GM12801 (cell line): Measurements from ENCODE around the gene AOPEP.

Experiments used
- TF ChIP-seq, protein P1 (sequence below): IDR thresholded peaks from one replicate; pipeline ENCODE4 v1.5.1; 2011; ENCODE audit warnings: control low read depth; ENCODE audit not compliant: insufficient read length; ENCODE audit errors: extremely low read depth

AOPEP gene

DNA sequence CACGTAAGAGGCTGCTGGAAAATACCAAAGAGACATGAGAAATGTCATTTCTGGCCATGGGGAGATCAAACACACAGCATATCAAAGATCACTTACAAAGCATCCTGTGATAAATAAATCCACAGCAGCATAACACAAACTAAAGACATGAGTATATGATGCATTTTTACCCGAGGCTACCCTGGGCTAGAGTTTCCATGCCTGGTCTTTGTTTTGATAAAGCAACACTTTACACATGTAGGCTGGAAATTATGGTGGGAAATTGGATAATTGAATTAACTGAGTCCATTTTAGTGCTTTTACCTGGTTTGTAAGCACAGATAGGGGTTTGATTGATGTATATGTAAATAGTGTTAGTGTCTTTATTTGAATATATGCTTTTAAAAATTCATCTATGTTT, 288.4 kb downstream of the AOPEP start:
- TF ChIP-seq, protein P1, sequence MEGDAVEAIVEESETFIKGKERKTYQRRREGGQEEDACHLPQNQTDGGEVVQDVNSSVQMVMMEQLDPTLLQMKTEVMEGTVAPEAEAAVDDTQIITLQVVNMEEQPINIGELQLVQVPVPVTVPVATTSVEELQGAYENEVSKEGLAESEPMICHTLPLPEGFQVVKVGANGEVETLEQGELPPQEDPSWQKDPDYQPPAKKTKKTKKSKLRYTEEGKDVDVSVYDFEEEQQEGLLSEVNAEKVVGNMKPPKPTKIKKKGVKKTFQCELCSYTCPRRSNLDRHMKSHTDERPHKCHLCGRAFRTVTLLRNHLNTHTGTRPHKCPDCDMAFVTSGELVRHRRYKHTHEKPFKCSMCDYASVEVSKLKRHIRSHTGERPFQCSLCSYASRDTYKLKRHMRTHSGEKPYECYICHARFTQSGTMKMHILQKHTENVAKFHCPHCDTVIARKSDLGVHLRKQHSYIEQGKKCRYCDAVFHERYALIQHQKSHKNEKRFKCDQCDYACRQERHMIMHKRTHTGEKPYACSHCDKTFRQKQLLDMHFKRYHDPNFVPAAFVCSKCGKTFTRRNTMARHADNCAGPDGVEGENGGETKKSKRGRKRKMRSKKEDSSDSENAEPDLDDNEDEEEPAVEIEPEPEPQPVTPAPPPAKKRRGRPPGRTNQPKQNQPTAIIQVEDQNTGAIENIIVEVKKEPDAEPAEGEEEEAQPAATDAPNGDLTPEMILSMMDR: no peak

DNA sequence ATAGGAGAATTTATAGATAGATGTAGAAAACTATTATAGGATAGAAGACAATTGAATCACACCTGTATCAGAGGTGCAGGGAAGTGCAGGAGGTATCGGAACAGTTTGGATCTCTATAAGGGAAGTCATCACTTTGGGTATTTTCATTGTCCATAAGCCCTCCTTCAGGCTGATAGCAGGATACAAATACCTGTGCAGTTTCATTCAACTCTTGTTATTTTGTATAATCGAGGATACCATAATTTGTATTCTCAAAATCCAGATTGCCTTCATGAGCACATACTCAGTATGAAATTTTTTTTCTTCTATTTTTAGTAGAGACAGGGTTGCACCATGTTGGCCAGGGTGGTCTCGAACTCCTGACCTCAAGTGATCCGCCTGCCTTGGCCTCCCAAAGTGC, 289.1 kb downstream of the AOPEP start:
- TF ChIP-seq, protein P1: no peak

DNA sequence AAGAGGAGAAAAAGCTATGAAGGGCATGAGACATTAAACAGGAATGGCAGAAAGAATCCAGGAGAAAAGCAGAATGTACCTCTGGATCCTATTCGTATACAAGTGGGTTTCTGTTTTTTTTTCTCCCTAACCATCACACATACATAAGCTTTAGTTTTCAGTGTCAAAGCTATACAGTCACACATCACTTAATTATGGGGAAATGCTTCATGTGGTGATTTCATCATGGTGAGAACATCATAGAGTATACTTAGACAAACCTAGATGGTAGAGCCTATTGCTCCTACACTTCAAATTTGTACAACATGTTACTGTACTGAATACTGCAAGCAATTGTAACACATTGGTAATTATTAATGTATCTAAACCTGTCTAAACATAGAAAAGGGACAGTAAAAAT, 290.6 kb downstream of the AOPEP start:
- TF ChIP-seq, protein P1: no peak

- TF ChIP-seq, protein P1: no peak
These were observed 291.2 kb downstream of the AOPEP start for GRCh38 chr9:95017661-95018060.

- TF ChIP-seq, protein P1: no peak
These were observed 291.8 kb downstream of the AOPEP start for GRCh38 chr9:95018099-95018936.

- TF ChIP-seq, protein P1: no peak
These were observed 294.8 kb downstream of the AOPEP start for GRCh38 chr9:95021166-95021886.

DNA sequence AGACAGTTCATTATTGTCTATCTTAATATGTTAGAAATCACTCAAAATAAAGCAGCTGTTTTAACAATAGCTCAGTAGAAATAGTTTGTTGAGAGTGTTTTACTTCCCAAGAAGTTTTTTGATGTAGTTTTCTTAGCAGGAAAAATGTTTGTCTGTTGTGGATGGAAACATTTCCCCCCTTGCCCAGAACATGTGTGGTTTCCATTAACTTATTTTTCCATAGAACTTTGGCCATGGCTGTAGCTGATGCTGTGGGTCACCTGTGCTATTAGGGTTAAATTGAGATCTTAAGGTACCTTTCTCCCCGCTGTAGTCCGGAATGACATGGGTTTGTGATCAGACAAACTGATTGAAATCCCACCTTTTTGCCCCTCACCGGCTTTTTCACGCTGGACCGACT, 296.2 kb downstream of the AOPEP start:
- TF ChIP-seq, protein P1: no peak
